Mucosa of descending colon (tissue), 3 donors: Measurements from ENCODE around the gene MRPS12. TPM values are rescaled to one million over a fixed set of nuclear protein-coding genes. Genes with fewer than 3 reads are reported as not detected.

Experiments used
- ATAC-seq: fragments of 200-7000 bp; cut with Tn5 transposase; one replicate; pipeline ENCODE4 v1.9.1; 2020; ENCODE audit warnings: mild to moderate bottlenecking, moderate library complexity
- DNase-seq, 3 donors: peaks; one replicate each; pipeline ENCODE4 v3.0.0-alpha.2; 2020
- H3K36me3 ChIP-seq: fragments of 200-600 bp; one replicate; pipeline ENCODE4 v1.8.0; 2021; ENCODE audit warnings: low read depth, mild to moderate bottlenecking
- H3K4me1 ChIP-seq: fragments of 200-600 bp; one replicate; pipeline ENCODE4 v1.8.0; 2021; ENCODE audit warnings: low read depth, mild to moderate bottlenecking
- H3K4me3 ChIP-seq: fragments of 200-600 bp; one replicate; pipeline ENCODE4 v1.8.0; 2021; ENCODE audit warnings: mild to moderate bottlenecking
- H3K9me3 ChIP-seq: fragments of 200-600 bp; one replicate; pipeline ENCODE4 v1.8.0; 2021; ENCODE audit warnings: mild to moderate bottlenecking
- intact Hi-C, 2 donors: fragments of 100-400 bp; cut with DNase I in 1 of 2; cut with micrococcal nuclease in 1 of 2; formaldehyde crosslinking; loops; one replicate each; pipeline versions ENCODE4 v1.11.0 to v1.11.1; 2022; cut with DNase I, micrococcal nuclease
- total RNA-seq, 3 donors: library from RNA; stranded (reverse); fragmentation: NEBNext Ultra II Directional in 2 of 3; extraction: Animal tissue kit (Norgen Biotek cat#: 25700) in 2 of 3; gene quantifications; one replicate each; pipeline versions ENCODE4 v1.2.1 to v1.2.4, GENCODE V29; 2021 to 2023
- TF ChIP-seq, protein P1 (sequence below): fragments of 200-600 bp; IDR thresholded peaks from one replicate; pipeline ENCODE4 v1.8.0; 2022; ENCODE audit warnings: antibody characterized with exemption, mild to moderate bottlenecking
- donor health status: DM: no; HTN: no; CAD: no; lungs with moderate emphysema.
- donor health status: DM: no; HTN: no; CAD: no.
- donor health status: DM: no; HTN: yes; CAD: no.

MRPS12 gene
- total RNA-seq, 3 donors from 2014 or later: 28.0 to 43.3 (median 41.2) TPM

DNA sequence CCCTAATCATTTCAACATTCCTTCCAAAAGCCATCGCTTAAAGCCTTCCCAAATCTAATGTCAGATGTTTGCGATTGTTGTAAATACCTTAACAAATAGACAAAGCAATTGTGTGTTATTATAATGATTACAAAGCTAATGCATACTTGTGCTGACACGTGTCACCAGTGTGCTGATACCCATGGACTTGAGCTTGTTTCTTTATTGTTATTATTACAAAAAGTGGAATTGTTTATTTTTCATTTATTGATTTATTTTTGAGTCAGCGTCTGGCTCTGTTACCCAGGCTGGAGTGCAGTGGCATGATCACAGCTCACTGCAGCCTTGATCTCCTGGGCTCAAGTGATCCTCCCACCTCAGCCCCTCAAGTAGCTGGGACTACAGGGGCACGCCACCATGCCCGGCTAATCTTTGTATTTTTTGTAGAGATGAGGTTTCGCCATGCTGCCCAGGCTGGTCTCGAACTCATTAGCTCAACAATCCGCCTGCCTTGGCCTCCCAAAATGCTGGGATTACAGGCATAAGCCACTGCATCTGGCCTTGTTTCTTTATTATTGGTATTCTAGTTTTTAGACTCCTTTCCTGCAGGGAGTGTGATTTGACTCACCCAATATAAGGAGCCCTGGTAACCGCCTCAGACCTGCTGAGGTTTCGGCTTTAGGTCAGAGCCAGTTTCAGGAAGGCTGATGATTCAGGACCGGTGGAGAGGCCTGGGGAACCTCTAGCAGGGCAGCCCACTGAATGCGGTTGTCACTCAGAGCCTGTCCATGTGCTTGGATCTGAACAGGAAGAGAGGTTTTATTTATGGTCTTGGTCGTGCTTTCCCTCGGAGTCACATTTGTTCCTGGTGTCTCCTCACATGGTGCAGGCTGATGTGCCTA, 46.9 kb downstream of the MRPS12 start:
- TF ChIP-seq, protein P1, sequence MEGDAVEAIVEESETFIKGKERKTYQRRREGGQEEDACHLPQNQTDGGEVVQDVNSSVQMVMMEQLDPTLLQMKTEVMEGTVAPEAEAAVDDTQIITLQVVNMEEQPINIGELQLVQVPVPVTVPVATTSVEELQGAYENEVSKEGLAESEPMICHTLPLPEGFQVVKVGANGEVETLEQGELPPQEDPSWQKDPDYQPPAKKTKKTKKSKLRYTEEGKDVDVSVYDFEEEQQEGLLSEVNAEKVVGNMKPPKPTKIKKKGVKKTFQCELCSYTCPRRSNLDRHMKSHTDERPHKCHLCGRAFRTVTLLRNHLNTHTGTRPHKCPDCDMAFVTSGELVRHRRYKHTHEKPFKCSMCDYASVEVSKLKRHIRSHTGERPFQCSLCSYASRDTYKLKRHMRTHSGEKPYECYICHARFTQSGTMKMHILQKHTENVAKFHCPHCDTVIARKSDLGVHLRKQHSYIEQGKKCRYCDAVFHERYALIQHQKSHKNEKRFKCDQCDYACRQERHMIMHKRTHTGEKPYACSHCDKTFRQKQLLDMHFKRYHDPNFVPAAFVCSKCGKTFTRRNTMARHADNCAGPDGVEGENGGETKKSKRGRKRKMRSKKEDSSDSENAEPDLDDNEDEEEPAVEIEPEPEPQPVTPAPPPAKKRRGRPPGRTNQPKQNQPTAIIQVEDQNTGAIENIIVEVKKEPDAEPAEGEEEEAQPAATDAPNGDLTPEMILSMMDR: no peak
- ATAC-seq (no peak), DNase-seq (no peak)
- Histone ChIP-seq H3K9me3 (no peaks in the 10 kb centered on the region), H3K36me3 (no peaks in the 10 kb centered on the region), H3K4me1 (no peaks in the 10 kb centered on the region), H3K4me3 (no peak overlapping the region)
- intact Hi-C loops: no loop called here

DNA sequence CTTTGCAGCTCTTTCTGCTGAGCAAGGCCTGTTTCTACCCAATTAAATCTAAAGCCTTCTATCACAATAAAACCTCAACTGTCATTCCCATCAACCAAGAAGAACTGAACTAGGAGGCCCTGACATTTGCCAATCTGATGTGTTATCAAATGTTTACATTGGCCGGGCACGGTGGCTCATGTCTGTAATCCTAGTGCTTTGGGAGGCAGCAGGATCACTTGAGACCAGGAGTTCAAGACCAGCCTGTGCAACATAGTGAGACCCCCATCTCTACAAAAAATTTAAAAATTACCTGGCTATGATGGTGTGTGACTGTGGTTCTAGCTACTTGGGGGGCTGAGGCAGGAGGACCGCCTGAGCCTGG, 47.6 kb downstream of the MRPS12 start:
- Histone ChIP-seq H3K36me3 (no peaks in the 10 kb centered on the region), H3K4me1 (no peaks in the 10 kb centered on the region), H3K4me3 (no peak overlapping the region), H3K9me3 (no peaks in the 10 kb centered on the region)
- TF ChIP-seq, protein P1: no peak
- DNase-seq (no peak), ATAC-seq (no peak)
- intact Hi-C loops: no loop called here

DNA sequence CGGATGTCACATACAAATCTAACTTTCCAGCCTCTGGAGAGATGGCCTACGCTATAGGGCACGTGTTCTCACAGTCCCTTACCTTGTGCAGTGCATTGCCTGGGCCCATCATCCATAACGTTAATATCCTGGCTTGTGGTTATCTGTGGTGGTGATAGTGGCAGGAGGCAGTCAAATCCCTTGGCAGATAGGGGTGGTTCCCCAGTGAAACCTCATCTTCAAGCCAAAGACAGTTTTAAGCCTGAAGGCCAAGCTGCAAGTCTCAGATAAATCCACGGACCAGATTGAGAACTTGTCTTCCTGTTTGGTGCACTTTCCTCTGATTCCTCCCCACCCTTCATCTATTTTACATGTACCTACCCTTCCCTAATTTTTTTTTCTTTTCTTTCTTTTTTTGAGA, 49.1 kb downstream of the MRPS12 start:
- DNase-seq (no peak), ATAC-seq (no peak)

DNA sequence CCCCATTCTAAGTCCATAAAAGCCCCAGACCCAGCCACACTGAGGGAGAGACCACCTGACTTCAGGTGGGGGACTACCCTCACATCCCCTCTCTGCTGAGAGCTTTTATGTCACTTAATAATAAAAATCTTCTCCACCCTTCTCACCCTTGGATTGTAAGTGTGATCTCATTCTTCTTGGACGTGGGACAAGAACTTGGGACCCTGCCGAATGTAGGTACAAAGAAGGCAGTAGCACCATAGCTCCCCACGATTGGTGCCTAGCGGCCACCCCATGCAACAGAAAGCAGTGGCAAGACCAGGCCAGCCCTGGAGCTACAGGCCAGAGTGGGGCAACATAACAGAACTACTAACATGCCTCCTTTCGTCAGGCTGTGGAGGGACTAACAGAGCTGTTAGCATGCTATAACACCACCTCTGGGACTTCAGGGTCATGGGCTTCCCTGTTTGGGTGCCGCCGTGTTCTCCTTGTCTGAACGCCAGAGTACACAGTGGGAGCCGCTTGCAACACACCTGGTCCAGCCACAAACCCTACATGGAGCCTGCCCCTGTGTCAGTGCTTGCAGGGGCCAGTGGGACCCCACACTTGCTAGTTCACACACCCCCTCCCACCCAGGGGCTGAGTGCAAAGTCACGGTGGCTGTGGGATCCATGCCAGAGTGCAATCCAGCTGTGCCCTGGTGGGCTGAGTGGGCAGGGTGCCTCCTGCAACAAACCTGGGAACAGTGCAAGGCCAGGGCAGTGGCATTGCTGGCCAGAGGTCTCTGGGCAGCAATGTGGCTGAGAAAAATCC, 50.0 kb downstream of the MRPS12 start:
- DNase-seq (no peak), ATAC-seq (no peak)
- Histone ChIP-seq H3K36me3 (no peaks in the 10 kb centered on the region), H3K4me3 (no peak overlapping the region), H3K4me1 (no peaks in the 10 kb centered on the region), H3K9me3 (no peaks in the 10 kb centered on the region)
- intact Hi-C loops: no loop called here
- TF ChIP-seq, protein P1: no peak

More for the DNA sequence above, 49.1 kb downstream of the MRPS12 start:
- Histone ChIP-seq H3K36me3 (no peaks in the 10 kb centered on the region), H3K4me3 (no peak overlapping the region), H3K9me3 (no peaks in the 10 kb centered on the region), H3K4me1 (no peaks in the 10 kb centered on the region)
- intact Hi-C loops: no loop called here
- TF ChIP-seq, protein P1: no peak

Other genes starting within 250 kb of the MRPS12 start
- 10 to 100 TPM in 2 of 3 donors, 1 to 10 TPM in 1; 3.1 to 15.9 (median 14.9) TPM for gene CAPN12, start 186.5 kb upstream of the MRPS12 start, total RNA-seq
- not detected for gene LGALS7, start 157.4 kb upstream of the MRPS12 start, total RNA-seq
- gene LGALS7B, start 141.7 kb upstream of the MRPS12 start, total RNA-seq: not detected
- 1,000 to 10,000 TPM; 2,367 to 7,005 (median 6,199) TPM for gene LGALS4, start 118.0 kb upstream of the MRPS12 start, total RNA-seq
- gene ECH1, start 99.2 kb upstream of the MRPS12 start, total RNA-seq: 100 to 1,000 TPM; 275 to 315 (median 290) TPM
- gene HNRNPL, start 81.0 kb upstream of the MRPS12 start, total RNA-seq: 100 to 1,000 TPM; 267 to 317 (median 292) TPM
- gene RINL, start 52.7 kb upstream of the MRPS12 start, total RNA-seq: 1 to 10 TPM; 3.8 to 5.4 (median 5.2) TPM
- gene SIRT2, start 31.3 kb upstream of the MRPS12 start, total RNA-seq: 10 to 100 TPM; 32.3 to 67.2 (median 35.8) TPM
- gene NFKBIB, start 31.0 kb upstream of the MRPS12 start, total RNA-seq: 10 to 100 TPM; 29.9 to 37.2 (median 30.9) TPM
- gene CCER2, start 18.8 kb upstream of the MRPS12 start, total RNA-seq: under 1 TPM; 0.41 to 0.55 (median 0.41) TPM
- gene SARS2, start 181 bp upstream of the MRPS12 start, total RNA-seq: 10 to 100 TPM; 20.4 to 32.4 (median 21.8) TPM
- gene FBXO17, start 44.8 kb downstream of the MRPS12 start, total RNA-seq: 10 to 100 TPM in 1 of 3 donors, 1 to 10 TPM in 2; 1.8 to 18.9 (median 1.9) TPM
- gene FBXO27, start 101.6 kb downstream of the MRPS12 start, total RNA-seq: 10 to 100 TPM in 1 of 3 donors, 1 to 10 TPM in 1, under 1 TPM in 1; 0.63 to 10.2 (median 1.5) TPM
- not detected for gene ACP7, start 153.4 kb downstream of the MRPS12 start, total RNA-seq
- gene PAK4, start 194.8 kb downstream of the MRPS12 start, total RNA-seq: 100 to 1,000 TPM in 1 of 3 donors, 10 to 100 TPM in 2; 54.4 to 116 (median 76.5) TPM